ENCODE measurements around the gene CDH22.

CDH22 gene

GRCh38 chr20:46235077-46235476, 73.2 kb downstream of the CDH22 start:
- DNase-seq, result no peak

GRCh38 chr20:46233701-46234100, 74.6 kb downstream of the CDH22 start:
- DNase-seq, result no peak

GRCh38 chr20:46232539-46232938, 75.8 kb downstream of the CDH22 start:
- no peak for DNase-seq

DNA sequence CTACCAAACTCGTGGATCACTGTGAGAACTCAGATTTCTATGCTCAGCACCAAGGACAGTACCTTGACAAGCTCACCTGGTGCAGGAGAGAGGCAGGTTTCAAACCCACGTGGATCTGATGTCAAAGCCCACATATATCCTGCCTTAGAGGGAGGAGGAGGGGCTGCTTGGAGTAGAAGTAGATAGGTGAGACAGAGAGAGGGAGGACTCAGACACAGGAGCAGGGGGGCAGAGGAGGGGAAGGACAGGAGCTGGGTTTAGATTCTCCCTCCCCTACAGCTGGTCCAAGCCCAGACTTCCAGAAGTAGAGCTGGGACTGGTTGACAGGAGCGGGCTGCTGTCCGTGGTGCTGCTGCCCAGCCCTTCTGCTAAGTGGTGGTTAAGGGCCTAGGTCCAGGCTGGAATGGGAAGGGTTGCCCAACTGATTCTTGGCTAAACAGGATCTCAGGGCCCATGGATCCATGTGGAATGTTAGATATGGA, 77.5 kb downstream of the CDH22 start:
- no peak for DNase-seq

DNA sequence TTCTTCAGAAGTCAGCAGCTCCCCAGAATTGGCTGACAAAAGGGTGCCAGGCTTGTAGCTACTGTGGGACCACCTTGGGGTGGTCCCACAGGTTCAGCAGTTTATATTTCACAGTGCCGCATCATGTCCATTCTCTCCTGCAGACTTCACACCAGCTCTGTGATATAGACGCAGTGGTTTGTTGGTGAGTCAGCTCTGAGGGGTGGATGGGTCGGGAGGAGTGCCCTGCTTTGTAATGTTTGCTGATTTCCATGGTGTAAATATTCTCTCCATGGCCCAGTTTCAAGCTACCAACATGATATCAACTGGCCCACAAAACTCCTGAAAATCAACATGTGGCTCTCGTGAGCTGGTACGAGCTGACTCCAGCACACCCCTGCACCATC, 78.2 kb downstream of the CDH22 start:
- DNase-seq, result no peak

GRCh38 chr20:46229478-46230105, 78.7 kb downstream of the CDH22 start:
- DNase-seq, result no peak

DNA sequence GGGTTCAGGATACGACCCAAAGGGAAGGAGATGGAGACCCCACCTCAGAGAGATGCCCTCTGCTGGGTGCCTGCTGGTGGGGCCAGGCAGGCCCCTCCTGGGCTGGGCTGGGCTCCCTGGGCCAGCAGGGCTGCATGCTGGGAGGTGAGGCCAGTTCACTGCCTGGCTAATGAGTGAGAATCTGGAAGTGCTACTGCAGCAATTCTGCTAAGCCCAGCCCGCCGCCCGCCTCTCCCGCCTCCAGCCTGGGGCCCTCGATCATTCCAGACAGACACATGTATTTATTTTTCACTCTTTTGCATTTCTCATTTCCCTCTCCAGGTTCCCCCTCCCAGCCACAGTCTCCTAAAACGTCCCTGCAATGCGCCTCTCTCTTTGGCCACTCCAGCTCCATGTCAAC, 79.6 kb downstream of the CDH22 start:
- no peak for DNase-seq

DNA sequence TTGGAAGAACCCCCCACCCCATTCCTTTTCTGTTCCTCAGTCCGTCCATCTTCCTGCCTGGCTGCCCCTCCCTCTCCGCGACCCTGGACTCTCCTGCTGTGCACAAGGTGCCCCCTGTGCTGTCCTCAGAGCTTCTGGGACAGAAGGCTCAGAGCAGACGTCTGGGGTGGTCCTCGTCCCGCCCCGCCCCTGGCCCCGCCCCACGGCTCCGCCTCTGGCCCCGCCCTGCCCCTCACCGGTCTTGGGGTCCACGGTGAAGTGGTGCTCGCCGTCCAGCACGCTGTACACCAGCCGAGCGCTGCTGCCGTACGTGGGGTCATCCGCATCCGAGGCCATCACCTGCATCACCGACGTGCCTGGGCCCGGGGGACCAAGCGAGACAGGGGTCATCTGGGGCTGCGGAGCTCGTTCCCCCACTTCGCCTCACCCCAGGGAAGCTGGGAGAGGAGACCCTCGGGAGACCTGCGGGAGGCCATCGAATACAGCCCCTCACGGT, 81.0 kb downstream of the CDH22 start:
- DNase-seq, result no peak

- DNase-seq, result no peak
Observed at GRCh38 chr20:46226602-46227001, 81.7 kb downstream of the CDH22 start.

DNA sequence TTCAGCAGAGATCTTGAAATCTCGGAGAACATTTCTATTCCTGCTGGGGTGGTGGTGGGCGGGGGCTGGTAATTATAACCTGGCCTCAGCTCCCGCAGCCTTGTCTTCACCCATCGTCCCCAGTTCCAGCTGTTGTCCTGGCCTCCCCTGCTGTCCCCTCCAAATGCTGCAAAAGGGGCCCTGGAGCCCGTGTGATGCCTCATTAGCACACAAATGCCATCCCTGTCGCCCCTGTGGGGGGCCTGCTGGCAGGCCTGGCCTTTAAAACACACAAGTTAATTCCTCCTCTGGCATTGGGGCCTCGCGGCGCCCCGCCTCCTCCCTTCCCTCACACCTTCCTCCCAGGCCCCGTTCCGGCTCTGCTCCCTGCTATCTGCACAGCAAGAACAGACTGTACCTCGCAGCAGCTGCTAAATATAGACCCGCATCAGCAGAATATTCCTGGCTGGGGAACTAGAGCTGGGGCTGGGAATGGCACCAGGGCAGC, 85.7 kb downstream of the CDH22 start:
- no peak for DNase-seq

DNA sequence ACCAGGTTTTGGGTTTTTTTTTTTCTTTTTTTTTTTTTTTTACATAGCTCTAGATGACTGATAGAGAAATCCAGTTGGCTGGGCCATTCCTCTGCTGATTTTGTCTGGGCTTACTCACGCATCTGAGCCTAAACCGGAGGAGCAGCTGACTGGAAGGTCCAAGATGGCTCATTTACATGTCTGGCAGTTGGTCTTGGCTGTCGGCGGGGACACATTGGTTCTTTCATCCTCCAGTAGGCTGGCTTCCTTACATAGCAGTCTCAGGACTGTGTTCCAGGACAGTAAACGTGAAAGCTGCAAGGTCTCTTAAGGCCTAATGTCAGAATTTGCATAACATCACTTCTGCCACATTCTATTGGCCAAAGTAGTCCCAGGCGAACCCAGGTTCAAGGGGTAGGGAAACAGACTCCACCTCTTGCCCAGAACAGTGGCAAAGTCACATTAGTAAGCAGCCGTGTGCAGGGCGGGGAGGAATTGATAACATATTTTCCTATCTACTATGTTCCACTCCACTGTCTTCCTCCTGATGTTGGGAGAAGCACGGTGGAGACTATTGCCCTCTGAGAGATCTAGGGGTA, 87.0 kb downstream of the CDH22 start:
- DNase-seq, result no peak

DNA sequence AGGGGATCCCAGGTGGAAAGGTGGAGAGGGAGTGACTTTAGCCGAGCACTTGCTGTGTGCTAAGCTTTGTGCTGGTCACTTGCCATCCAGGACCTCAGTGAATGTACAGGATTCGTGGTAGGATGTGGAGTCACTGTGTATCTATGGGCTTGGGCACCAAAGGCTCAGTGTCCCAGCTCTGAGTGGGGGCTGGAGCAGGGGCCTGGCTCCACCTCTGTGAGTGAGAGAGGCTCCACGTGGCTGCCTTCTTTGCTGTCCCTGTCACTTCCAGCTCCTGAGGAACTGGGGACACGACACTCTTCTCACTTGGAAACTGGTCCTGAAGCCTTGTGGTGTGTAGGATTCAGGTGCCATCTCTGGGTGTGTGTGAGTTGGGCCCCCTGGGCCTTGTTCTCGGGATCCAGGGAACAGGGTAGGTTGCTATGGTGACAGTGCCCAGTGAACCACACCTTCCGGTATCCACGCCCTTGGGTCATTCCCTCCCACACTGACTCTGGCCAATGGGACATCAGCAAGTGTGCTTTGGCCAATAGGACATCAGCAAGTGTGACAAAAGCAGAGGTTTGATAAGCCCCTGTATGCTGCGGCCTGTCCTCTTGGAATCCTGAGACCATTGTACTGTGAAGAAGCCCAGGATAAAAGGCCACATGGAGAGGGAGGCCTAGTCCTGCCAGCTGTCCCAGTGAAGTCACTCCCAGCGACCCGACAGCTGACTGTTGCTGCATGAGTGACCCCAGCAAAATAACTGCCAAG, 87.7 kb downstream of the CDH22 start:
- peak; percentile 45 for DNase-seq

- DNase-seq, result no peak
Observed at GRCh38 chr20:46219920-46220319, 88.4 kb downstream of the CDH22 start.

DNA sequence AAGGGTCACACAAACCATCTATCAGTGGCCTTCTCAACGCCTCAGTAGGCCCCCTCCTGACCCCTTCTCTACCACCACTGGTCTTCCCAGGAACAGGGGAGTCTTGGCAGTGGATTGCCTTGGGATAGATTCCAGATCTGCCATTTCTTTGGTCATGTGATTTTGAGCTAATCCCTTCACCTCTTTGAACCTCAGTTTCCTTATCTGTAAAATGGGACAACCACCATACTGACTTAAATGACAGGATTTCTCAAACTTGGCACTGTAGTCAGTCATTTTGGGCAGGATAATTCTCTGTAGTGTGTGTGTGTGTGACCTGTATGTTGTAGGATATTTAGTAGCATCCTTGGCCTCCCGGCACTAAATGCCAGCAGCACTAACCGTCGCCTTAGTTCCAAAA, 89.1 kb downstream of the CDH22 start:
- no peak for DNase-seq

DNA sequence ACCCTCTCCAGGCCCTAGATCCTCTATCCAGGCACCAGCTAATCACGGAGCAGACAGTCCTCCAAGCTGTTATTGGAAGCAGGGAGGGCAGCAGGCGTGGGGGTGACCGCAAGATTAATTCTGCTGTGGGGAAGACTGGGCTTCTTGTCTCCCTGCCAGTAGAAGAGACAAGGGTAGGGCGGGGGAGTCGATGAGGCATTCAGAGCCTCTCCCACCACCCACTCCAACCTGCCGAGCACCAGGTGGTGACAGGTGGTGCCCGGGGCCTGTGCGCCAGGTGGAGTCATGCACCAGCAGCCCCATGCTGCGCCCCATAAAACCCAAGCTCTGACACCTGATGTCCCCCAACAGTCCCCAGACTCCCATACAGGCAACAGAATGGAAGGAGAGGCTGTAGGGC, 89.6 kb downstream of the CDH22 start:
- DNase-seq, result no peak

- no peak for DNase-seq
Observed at GRCh38 chr20:46217583-46217982, 90.7 kb downstream of the CDH22 start.

DNA sequence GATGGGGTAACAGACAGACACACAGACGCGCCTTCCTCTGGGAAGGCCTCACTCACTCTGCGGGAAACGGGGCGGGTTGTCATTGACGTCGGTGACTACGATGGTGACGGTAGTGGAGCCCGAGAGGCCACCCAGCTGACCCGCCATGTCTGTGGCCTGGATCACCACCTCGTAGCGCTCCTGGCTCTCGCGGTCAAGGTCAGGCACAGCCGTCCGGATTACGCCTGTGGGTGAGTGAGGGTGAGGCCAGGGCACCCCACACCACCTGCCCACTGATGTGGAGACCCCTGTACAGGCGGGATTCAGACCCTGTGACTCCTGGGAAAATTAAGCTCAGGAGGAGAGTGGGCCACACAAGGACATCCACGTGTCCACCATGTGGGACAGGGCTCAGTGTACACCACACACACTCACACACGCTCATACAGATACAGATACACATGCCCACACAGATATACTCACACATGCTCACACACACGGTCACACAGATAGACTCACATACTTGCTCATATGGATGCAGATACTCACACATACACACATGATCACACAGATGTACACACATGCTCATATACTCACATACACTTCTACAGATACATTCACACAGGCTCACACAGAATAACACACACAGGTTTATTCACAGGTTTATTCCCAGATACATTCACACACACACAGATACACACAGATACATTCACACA, 91.4 kb downstream of the CDH22 start:
- no peak for DNase-seq

DNA sequence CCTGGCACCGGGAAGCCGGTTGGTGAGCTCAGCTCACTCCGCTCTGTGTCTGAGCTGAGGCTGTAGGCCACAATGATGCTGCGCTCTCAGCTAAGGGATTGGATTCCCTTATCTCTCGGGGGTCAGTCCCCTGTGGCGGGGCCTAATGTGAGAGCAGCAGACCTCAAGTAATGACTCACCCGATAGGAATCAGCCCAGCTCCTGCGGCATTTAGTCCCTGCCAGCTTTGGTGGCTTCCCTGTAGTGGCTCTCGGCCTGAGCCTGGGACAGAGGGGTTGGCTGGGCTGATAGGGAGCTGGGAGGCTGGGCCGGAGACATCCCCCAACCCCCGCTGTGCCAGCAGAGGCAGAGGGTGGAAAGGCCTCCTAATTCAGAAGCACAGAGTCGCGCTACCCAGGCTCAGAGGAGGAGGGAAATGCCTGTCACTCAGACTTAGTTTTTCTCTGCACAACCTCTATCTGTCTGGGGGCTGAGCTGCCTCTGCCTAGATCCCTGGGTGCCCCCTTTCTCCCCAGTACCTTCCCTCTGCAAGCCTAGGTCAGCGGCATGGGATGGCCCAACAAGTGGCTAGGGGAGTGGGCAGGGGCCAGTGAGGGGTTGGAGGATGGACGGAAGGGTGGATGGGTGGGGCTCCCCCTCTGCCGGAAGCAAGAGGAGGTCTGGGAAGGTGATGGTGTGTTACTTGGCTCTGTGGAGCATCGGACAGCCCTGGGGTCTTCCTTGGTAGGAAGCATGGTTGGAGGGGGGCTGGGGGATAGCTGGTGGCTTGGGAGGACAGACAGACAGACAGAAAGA, 92.2 kb downstream of the CDH22 start:
- no peak for DNase-seq

- no peak for DNase-seq
Observed at GRCh38 chr20:46214824-46215488, 93.3 kb downstream of the CDH22 start.

GRCh38 chr20:46213946-46214823, 94.1 kb downstream of the CDH22 start:
- no peak for DNase-seq

GRCh38 chr20:46212876-46213275, 95.4 kb downstream of the CDH22 start:
- DNase-seq, result no peak

Measured in NCI-H1436 (cell line).